Testis (tissue), 2 donors: Measurements from ENCODE around the gene NAXE.

Experiments used
- POLR2A ChIP-seq: fragments of 450-650 bp; IDR thresholded peaks from one replicate; pipeline ENCODE4 v1.6.1; 2017; ENCODE audit warnings: antibody characterized with exemption, mild to moderate bottlenecking, moderate library complexity
- TF ChIP-seq, protein P1 (sequence below), 3 experiments: fragments of 450-650 bp in 2 of 3; fragments of 200-600 bp in 1 of 3; sonication (generic) in 1 of 3; IDR thresholded peaks; one replicate each; pipeline ENCODE4 v1.5.1; 2016 to 2019; ENCODE audit warnings: antibody characterized with exemption in 3 of 3, mild to moderate bottlenecking in 2 of 3, moderate library complexity in 1 of 3

DNA sequence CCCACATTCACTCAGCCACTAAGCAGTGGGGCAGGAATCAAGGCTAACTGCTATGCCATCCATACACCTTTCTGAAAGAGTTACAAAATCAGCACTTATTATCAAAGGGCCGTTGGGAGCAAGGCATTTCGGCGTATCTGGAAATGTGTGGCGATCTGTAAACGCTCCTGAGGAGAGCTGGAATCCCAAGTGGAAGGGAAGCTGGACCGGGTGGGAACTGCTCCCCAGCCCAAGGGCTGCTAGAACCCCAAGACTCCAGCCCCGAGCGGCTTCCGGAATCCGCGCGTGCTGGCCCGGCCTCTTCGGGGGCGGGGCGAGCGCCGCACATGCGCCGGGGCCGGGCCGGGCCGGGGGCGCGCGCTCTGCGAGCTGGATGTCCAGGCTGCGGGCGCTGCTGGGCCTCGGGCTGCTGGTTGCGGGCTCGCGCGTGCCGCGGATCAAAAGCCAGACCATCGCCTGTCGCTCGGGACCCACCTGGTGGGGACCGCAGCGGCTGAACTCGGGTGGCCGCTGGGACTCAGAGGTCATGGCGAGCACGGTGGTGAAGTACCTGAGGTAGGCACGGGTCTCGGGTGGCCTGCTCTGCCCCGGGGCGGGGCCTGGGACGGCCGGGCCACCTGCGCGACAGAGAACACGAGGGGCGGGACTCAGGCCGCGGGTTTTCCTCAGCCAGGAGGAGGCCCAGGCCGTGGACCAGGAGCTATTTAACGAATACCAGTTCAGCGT is at the start of gene NAXE:
- TF ChIP-seq, protein P1, sequence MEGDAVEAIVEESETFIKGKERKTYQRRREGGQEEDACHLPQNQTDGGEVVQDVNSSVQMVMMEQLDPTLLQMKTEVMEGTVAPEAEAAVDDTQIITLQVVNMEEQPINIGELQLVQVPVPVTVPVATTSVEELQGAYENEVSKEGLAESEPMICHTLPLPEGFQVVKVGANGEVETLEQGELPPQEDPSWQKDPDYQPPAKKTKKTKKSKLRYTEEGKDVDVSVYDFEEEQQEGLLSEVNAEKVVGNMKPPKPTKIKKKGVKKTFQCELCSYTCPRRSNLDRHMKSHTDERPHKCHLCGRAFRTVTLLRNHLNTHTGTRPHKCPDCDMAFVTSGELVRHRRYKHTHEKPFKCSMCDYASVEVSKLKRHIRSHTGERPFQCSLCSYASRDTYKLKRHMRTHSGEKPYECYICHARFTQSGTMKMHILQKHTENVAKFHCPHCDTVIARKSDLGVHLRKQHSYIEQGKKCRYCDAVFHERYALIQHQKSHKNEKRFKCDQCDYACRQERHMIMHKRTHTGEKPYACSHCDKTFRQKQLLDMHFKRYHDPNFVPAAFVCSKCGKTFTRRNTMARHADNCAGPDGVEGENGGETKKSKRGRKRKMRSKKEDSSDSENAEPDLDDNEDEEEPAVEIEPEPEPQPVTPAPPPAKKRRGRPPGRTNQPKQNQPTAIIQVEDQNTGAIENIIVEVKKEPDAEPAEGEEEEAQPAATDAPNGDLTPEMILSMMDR (IDR thresholded peaks at IDR 0.05): no peak
- TF ChIP-seq POLR2A: no peak
